Liver (tissue), 9 donors: ENCODE data around the gene KPNA5. TPM values are rescaled to one million over a fixed set of nuclear protein-coding genes. Genes with fewer than 3 reads are reported as not detected.

Experiments
- DNase-seq: peaks from one replicate; pipeline ENCODE4 v3.0.0-alpha.2; 2017; ENCODE audit warnings: low spot score
- H3K27ac ChIP-seq, 2 donors: one replicate each; pipeline ENCODE4 v1.7.0; 2013; ENCODE audit warnings: inconsistent platforms in 2 of 2, low read length in 2 of 2, control low read depth in 1 of 2, low read depth in 1 of 2, mild to moderate bottlenecking in 1 of 2
- H3K27me3 ChIP-seq, 4 donors: one replicate each; pipeline versions ENCODE4 v1.6.1 to v1.7.0; 2013; ENCODE audit warnings: low read length in 3 of 4, inconsistent platforms in 1 of 4, mild to moderate bottlenecking in 1 of 4, moderate library complexity in 1 of 4; ENCODE audit not compliant: control insufficient read depth in 4 of 4, insufficient read depth in 4 of 4
- H3K36me3 ChIP-seq, 4 donors: one replicate each; pipeline versions ENCODE4 v1.6.1 to v1.7.0; 2013; ENCODE audit warnings: low read length in 3 of 4, mild to moderate bottlenecking in 3 of 4, low read depth in 1 of 4, moderate library complexity in 1 of 4; ENCODE audit not compliant: control insufficient read depth in 4 of 4, insufficient read depth in 3 of 4
- H3K4me1 ChIP-seq, 4 donors: one replicate each; pipeline versions ENCODE4 v1.6.1 to v1.7.0; 2013; ENCODE audit warnings: low read length in 3 of 4, mild to moderate bottlenecking in 3 of 4, moderate library complexity in 1 of 4; ENCODE audit not compliant: control insufficient read depth in 4 of 4, insufficient read depth in 4 of 4
- H3K4me3 ChIP-seq, 3 donors: one replicate each; pipeline versions ENCODE4 v1.6.1 to v1.7.0; 2013; ENCODE audit warnings: low read length in 3 of 3, control low read depth in 1 of 3, low read depth in 1 of 3, mild to moderate bottlenecking in 1 of 3
- H3K9ac ChIP-seq, 2 donors: one replicate each; pipeline ENCODE4 v1.7.0; 2013; ENCODE audit warnings: low read length in 2 of 2, mild to moderate bottlenecking in 2 of 2, moderate library complexity in 2 of 2, control low read depth in 1 of 2, low read depth in 1 of 2
- H3K9me3 ChIP-seq, 4 donors: one replicate each; pipeline versions ENCODE4 v1.6.1 to v1.7.0; 2013; ENCODE audit warnings: low read length in 3 of 4; ENCODE audit not compliant: control insufficient read depth in 4 of 4
- EGR1 ChIP-seq, 2 donors: IDR thresholded peaks; 2 replicates each; pipeline ENCODE4 v1.6.1; 2016 to 2018; ENCODE audit warnings: antibody characterized with exemption in 2 of 2, low read depth in 2 of 2
- FOXA1 ChIP-seq: IDR thresholded peaks from 2 replicates; pipeline ENCODE4 v1.6.1; 2016; ENCODE audit warnings: antibody characterized with exemption
- GABPA ChIP-seq, 2 donors: IDR thresholded peaks in 1 of 2; conservative IDR thresholded peaks in 1 of 2; 2 replicates each; pipeline ENCODE4 v1.6.1; 2016; ENCODE audit warnings: antibody characterized with exemption in 2 of 2, mild to moderate bottlenecking in 1 of 2, moderate library complexity in 1 of 2
- HNF4A ChIP-seq, 2 donors: conservative IDR thresholded peaks; 2 replicates each; pipeline ENCODE4 v1.6.1; 2016; ENCODE audit warnings: antibody characterized with exemption in 2 of 2, mild to moderate bottlenecking in 2 of 2
- HNF4G ChIP-seq: IDR thresholded peaks from 2 replicates; pipeline ENCODE4 v1.6.1; 2016; ENCODE audit warnings: antibody characterized with exemption
- NR2F2 ChIP-seq: IDR thresholded peaks from 2 replicates; pipeline ENCODE4 v1.6.1; 2016; ENCODE audit warnings: antibody characterized with exemption
- RAD21 ChIP-seq, 2 donors: IDR thresholded peaks; 2 replicates each; pipeline ENCODE4 v1.6.1; 2016; ENCODE audit warnings: antibody characterized with exemption in 2 of 2, mild to moderate bottlenecking in 2 of 2
- RXRA ChIP-seq, 2 donors: IDR thresholded peaks; 2 replicates each; pipeline ENCODE4 v1.6.1; 2017 to 2018; ENCODE audit warnings: antibody characterized with exemption in 2 of 2, mild to moderate bottlenecking in 1 of 2
- SP1 ChIP-seq: IDR thresholded peaks from 2 replicates; pipeline ENCODE4 v1.6.1; 2018; ENCODE audit warnings: antibody characterized with exemption, mild to moderate bottlenecking
- TAF1 ChIP-seq: conservative IDR thresholded peaks from 2 replicates; pipeline ENCODE4 v1.6.1; 2016; ENCODE audit warnings: antibody characterized with exemption, mild to moderate bottlenecking
- YY1 ChIP-seq: IDR thresholded peaks from 2 replicates; pipeline ENCODE4 v1.6.1; 2016; ENCODE audit warnings: antibody characterized with exemption, mild to moderate bottlenecking
- WGBS: extraction: QIAGEN DNeasy Blood & Tissue Kit; methylation state at CpG from one replicate; pipeline ENCODE4 v1.1.7; 2013; 5-methylcytosine and 5-hydroxymethylcytosine counted together
- polyA plus RNA-seq, 2 donors: library from polyadenylated mRNA; stranded (reverse) in 1 of 2; unstranded in 1 of 2; fragments of 200-250 nt in 1 of 2; fragments of >200 nt in 1 of 2; fragmentation: Nextera tagmentation in 1 of 2; extraction: Ambion mirVana in 1 of 2; gene quantifications; one replicate each; pipeline versions ENCODE4 v1.2.1 to v1.2.3, GENCODE V29; 2013 to 2015
- total RNA-seq, 2 donors: library from RNA; depleted of rRNA; stranded (reverse); fragments of >200 nt; gene quantifications; one replicate each; pipeline ENCODE4 v1.2.3, GENCODE V29; 2014
- TF ChIP-seq, protein P1 (sequence below): IDR thresholded peaks from 2 replicates; pipeline ENCODE4 v1.6.1; 2016; ENCODE audit warnings: antibody characterized with exemption
- TF ChIP-seq, protein P2 (sequence below): IDR thresholded peaks from 2 replicates; pipeline ENCODE4 v1.6.1; 2016; ENCODE audit warnings: antibody characterized with exemption
- TF ChIP-seq, protein P3 (sequence below): IDR thresholded peaks from 2 replicates; pipeline ENCODE4 v1.6.1; 2016; ENCODE audit warnings: antibody characterized with exemption
- TF ChIP-seq, protein P4 (sequence below): IDR thresholded peaks from 2 replicates; pipeline ENCODE4 v1.6.1; 2016; ENCODE audit warnings: antibody characterized with exemption, mild to moderate bottlenecking
- TF ChIP-seq, protein P5 (sequence below): fragments of 150-350 bp; IDR thresholded peaks from 2 replicates; pipeline ENCODE4 v1.5.1; 2017; ENCODE audit warnings: improper control_type of control experiment, low read depth, low read length; ENCODE audit not compliant: missing input control
- donor health status: healthy.
- donor health status: healthy.
- donor health status: healthy.
- donor health status: healthy.
- donor health status: healthy.

Gene KPNA5
- total and polyA plus RNA-seq, 4 donors = 0.63 to 3.6 (median 2.3) TPM

DNA sequence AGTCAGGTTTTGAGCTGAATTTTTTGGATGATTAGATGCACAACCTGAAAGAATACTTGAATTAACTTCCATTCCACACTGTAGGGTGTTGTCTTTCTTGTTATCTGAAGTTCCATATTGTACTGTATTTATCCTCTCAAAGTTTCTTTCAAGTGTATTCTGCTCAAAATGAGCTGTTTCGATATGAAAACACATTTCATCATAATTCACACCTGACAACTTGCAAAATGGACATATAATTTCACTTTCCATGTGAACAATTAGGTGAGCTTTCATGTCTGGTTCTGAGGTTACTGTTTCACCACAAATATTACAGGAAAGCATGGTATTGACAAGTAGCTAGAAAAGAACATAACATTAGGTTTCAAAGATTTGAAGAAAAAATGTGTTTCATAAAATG, 14.1 kb upstream of the KPNA5 start:
- Histone ChIP-seq H3K27ac (no peak overlapping the region), H3K9me3 (no peaks in the 10 kb centered on the region), H3K4me1 (peaks cover 0 to 14% (median 3%) of the 10 kb centered on the region in 4 donors), H3K9ac (no peak overlapping the region), H3K27me3 (no peaks in the 10 kb centered on the region), H3K36me3 (no peaks in the 10 kb centered on the region), H3K4me3 (no peak overlapping the region)
- DNase-seq = no peak
- TF ChIP-seq, protein P1, sequence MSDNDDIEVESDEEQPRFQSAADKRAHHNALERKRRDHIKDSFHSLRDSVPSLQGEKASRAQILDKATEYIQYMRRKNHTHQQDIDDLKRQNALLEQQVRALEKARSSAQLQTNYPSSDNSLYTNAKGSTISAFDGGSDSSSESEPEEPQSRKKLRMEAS = no peak
- no peak for TF ChIP-seq RAD21 (IDR thresholded peaks at IDR 0.05)
- TF ChIP-seq, protein P2, sequence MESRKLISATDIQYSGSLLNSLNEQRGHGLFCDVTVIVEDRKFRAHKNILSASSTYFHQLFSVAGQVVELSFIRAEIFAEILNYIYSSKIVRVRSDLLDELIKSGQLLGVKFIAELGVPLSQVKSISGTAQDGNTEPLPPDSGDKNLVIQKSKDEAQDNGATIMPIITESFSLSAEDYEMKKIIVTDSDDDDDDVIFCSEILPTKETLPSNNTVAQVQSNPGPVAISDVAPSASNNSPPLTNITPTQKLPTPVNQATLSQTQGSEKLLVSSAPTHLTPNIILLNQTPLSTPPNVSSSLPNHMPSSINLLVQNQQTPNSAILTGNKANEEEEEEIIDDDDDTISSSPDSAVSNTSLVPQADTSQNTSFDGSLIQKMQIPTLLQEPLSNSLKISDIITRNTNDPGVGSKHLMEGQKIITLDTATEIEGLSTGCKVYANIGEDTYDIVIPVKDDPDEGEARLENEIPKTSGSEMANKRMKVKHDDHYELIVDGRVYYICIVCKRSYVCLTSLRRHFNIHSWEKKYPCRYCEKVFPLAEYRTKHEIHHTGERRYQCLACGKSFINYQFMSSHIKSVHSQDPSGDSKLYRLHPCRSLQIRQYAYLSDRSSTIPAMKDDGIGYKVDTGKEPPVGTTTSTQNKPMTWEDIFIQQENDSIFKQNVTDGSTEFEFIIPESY = no peak
- TF ChIP-seq HNF4G = no peak
- no peak for TF ChIP-seq SP1
- TF ChIP-seq HNF4A (conservative IDR thresholded peaks at IDR 0.05) = no peak
- TF ChIP-seq GABPA (IDR thresholded peaks at IDR 0.05 in 1 of 2, conservative IDR thresholded peaks at IDR 0.05 in 1 of 2) = no peak
- TF ChIP-seq, protein P3, sequence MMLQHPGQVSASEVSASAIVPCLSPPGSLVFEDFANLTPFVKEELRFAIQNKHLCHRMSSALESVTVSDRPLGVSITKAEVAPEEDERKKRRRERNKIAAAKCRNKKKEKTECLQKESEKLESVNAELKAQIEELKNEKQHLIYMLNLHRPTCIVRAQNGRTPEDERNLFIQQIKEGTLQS = no peak
- TF ChIP-seq NR2F2 = no peak
- TF ChIP-seq, protein P4, sequence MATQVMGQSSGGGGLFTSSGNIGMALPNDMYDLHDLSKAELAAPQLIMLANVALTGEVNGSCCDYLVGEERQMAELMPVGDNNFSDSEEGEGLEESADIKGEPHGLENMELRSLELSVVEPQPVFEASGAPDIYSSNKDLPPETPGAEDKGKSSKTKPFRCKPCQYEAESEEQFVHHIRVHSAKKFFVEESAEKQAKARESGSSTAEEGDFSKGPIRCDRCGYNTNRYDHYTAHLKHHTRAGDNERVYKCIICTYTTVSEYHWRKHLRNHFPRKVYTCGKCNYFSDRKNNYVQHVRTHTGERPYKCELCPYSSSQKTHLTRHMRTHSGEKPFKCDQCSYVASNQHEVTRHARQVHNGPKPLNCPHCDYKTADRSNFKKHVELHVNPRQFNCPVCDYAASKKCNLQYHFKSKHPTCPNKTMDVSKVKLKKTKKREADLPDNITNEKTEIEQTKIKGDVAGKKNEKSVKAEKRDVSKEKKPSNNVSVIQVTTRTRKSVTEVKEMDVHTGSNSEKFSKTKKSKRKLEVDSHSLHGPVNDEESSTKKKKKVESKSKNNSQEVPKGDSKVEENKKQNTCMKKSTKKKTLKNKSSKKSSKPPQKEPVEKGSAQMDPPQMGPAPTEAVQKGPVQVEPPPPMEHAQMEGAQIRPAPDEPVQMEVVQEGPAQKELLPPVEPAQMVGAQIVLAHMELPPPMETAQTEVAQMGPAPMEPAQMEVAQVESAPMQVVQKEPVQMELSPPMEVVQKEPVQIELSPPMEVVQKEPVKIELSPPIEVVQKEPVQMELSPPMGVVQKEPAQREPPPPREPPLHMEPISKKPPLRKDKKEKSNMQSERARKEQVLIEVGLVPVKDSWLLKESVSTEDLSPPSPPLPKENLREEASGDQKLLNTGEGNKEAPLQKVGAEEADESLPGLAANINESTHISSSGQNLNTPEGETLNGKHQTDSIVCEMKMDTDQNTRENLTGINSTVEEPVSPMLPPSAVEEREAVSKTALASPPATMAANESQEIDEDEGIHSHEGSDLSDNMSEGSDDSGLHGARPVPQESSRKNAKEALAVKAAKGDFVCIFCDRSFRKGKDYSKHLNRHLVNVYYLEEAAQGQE = no peak
- TF ChIP-seq TAF1 = no peak
- no peak for TF ChIP-seq EGR1 (IDR thresholded peaks at IDR 0.05; ENCODE audit: low read depth in 2 of 2)
- TF ChIP-seq YY1 = no peak
- TF ChIP-seq, protein P5, sequence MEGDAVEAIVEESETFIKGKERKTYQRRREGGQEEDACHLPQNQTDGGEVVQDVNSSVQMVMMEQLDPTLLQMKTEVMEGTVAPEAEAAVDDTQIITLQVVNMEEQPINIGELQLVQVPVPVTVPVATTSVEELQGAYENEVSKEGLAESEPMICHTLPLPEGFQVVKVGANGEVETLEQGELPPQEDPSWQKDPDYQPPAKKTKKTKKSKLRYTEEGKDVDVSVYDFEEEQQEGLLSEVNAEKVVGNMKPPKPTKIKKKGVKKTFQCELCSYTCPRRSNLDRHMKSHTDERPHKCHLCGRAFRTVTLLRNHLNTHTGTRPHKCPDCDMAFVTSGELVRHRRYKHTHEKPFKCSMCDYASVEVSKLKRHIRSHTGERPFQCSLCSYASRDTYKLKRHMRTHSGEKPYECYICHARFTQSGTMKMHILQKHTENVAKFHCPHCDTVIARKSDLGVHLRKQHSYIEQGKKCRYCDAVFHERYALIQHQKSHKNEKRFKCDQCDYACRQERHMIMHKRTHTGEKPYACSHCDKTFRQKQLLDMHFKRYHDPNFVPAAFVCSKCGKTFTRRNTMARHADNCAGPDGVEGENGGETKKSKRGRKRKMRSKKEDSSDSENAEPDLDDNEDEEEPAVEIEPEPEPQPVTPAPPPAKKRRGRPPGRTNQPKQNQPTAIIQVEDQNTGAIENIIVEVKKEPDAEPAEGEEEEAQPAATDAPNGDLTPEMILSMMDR = no peak
- WGBS = 66% methylated on average over 1 of the region's 1 CpG

DNA sequence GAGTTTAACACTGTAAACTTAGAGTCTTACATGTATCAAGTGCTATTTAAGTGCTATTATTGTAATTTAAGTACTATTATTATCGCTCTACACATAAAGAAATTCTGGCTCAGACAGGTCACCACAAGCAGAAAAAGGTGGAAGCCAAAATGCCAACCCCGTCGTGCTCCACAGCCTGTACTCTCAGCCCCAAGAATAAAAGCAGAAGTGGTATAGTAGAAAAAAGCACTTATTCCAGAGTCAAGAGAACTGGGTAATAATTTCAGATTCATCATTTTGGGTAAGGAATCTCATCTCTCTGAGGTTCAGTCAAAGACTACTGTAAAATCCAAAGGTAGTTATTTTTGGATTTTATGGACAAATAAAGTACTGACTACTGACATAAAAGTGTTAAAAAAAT, 13.4 kb upstream of the KPNA5 start:
- peak overlapping the region; percentile 64 to 67 for H3K9ac ChIP-seq
- DNase-seq = no peak
- H3K27ac ChIP-seq = no peak overlapping the region
- TF ChIP-seq RXRA (IDR thresholded peaks at IDR 0.05) (no peak), RAD21 (IDR thresholded peaks at IDR 0.05) (no peak), TAF1 (no peak), EGR1 (IDR thresholded peaks at IDR 0.05; ENCODE audit: low read depth in 2 of 2) (no peak), HNF4A (conservative IDR thresholded peaks at IDR 0.05) (no peak), FOXA1 (no peak), HNF4G (no peak), YY1 (no peak)
- H3K4me1 ChIP-seq = peaks cover 0 to 14% (median 3%) of the 10 kb centered on the region in 4 donors
- no peaks in the 10 kb centered on the region for H3K36me3 ChIP-seq
- H3K27me3 ChIP-seq = no peaks in the 10 kb centered on the region
- H3K4me3 ChIP-seq = peak overlapping the region; percentile 18 to 84 (median 67)
- 31% methylated on average over 3 of the region's 3 CpGs for WGBS
- no peaks in the 10 kb centered on the region for H3K9me3 ChIP-seq
